OCI-LY3 (cell line): ENCODE results near the gene PTPN11.
A peak's percentile ranks its signal among the peaks of the same experiment; 100 is the strongest.
"Not testable (repeated sequence)": the region's sequence is repeated elsewhere in the genome, so short reads cannot be mapped to it uniquely, and the experiment has no call there.

Source experiments
- H2AFZ ChIP-seq: fragments of 200-600, 300-600 bp; shearing (Covaris generic); 2 replicates; pipeline ENCODE4 v1.6.0; 2014; ENCODE audit warnings: antibody characterized with exemption, low read depth, low read length
- H3K27ac ChIP-seq: fragments of 200-600, 300-600 bp; sonication (generic); 2 replicates; pipeline ENCODE4 v1.5.1; 2014; ENCODE audit warnings: mild to moderate bottlenecking, low read length, moderate library complexity, mixed read lengths
- H3K27me3 ChIP-seq: fragments of 200-600, 300-600 bp; sonication (generic); 2 replicates; pipeline ENCODE4 v1.6.1; 2014; ENCODE audit warnings: low read depth, low read length, mixed read lengths
- H3K36me3 ChIP-seq: fragments of 200-600, 300-600 bp; sonication (generic); replicated peaks from 2 replicates; pipeline ENCODE3; 2014; ENCODE audit warnings: low read depth, low read length, mixed read lengths
- H3K4me1 ChIP-seq: fragments of 300-600, 200-600 bp; sonication (generic); 2 replicates; pipeline ENCODE4 v1.6.1; 2014; ENCODE audit warnings: low read length, mixed read lengths
- H3K4me2 ChIP-seq: fragments of 200-600, 300-600 bp; sonication (generic); 2 replicates; pipeline ENCODE4 v1.6.1; 2014; ENCODE audit warnings: low read length, mixed read lengths
- H3K4me3 ChIP-seq: fragments of 300-600, 200-600 bp; sonication (generic); 2 replicates; pipeline ENCODE4 v1.5.1; 2014; ENCODE audit warnings: antibody characterized with exemption, mild to moderate bottlenecking, low read length, moderate library complexity
- H3K79me2 ChIP-seq: fragments of 300-600, 200-600 bp; shearing (Covaris generic); 2 replicates; pipeline ENCODE4 v1.6.1; 2014; ENCODE audit warnings: mild to moderate bottlenecking, low read length, mixed read lengths
- H3K9ac ChIP-seq: fragments of 300-600, 200-600 bp; shearing (Covaris generic); 2 replicates; pipeline ENCODE4 v1.6.0; 2014; ENCODE audit warnings: mild to moderate bottlenecking, low read length, moderate library complexity
- H3K9me3 ChIP-seq: fragments of 200-600, 300-600 bp; shearing (Covaris generic); 2 replicates; pipeline ENCODE4 v1.6.1; 2014; ENCODE audit warnings: low read length, mixed read lengths; ENCODE audit not compliant: insufficient read depth
- H4K20me1 ChIP-seq: fragments of 200-600, 300-600 bp; sonication (generic); 2 replicates; pipeline ENCODE4 v1.6.1; 2016; ENCODE audit warnings: low read length, mixed read lengths; ENCODE audit not compliant: insufficient read depth
- CTCF ChIP-seq: fragments of 200-600, 300-600 bp; sonication (generic); IDR thresholded peaks from 2 replicates; pipeline ENCODE4 v1.5.1; 2014; ENCODE audit warnings: antibody characterized with exemption, low read length, low read depth
- EZH2phosphoT487 ChIP-seq: fragments of 200-600 bp; shearing (Covaris generic); IDR thresholded peaks from 2 replicates; pipeline ENCODE4 v1.6.1; 2018; ENCODE audit warnings: antibody characterized with exemption, mixed run types, low read depth

The PTPN11 gene

DNA sequence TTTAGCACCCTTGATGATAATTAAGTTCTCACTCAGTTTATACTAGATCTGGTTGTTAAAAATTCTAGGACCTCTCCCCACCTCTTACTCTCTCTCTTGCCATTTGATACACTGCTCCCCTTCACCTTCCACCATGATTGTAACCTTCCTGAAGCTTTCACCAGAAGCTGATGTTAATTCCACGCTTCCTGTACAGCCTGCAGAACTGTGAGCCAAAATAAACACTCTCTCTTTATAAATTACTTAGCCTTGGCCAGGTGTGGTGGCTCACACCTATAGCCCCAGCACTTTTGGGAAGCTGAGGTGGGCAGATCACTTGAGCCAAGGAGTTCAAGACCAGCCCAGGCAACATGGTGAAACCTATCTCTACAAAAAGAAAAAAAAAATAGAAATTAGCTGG, 25.4 kb upstream of the PTPN11 start:
- Histone ChIP-seq H3K4me1 (no peaks in the 10 kb centered on the region), H3K36me3 (no peaks in the 10 kb centered on the region), H4K20me1 (no peaks in the 10 kb centered on the region), H3K9me3 (no peaks in the 10 kb centered on the region), H3K27ac (no peak overlapping the region), H3K27me3 (no peaks in the 10 kb centered on the region), H3K4me2 (no peak overlapping the region), H3K79me2 (no peaks in the 10 kb centered on the region), H2AFZ (no peak overlapping the region), H3K4me3 (no peak overlapping the region), H3K9ac (no peak overlapping the region)
- no peak for TF ChIP-seq CTCF
- no peak for TF ChIP-seq EZH2phosphoT487

GRCh38 chr12:112401054-112401453, 17.7 kb upstream of the PTPN11 start:
- Histone ChIP-seq H3K4me1 (no peaks in the 10 kb centered on the region), H3K79me2 (no peaks in the 10 kb centered on the region), H3K27ac (no peak overlapping the region), H4K20me1 (peaks cover 14% of the 10 kb centered on the region; the same call in 1 of the 2 replicates), H2AFZ (no peak overlapping the region), H3K4me3 (no peak overlapping the region), H3K9me3 (no peaks in the 10 kb centered on the region), H3K27me3 (no peaks in the 10 kb centered on the region), H3K9ac (no peak overlapping the region), H3K4me2 (no peak overlapping the region), H3K36me3 (peaks cover 22% of the 10 kb centered on the region)
- TF ChIP-seq CTCF: no peak

GRCh38 chr12:112401903-112402498, 16.7 kb upstream of the PTPN11 start:
- Histone ChIP-seq H4K20me1 (peaks cover 23% of the 10 kb centered on the region), H3K4me1 (peaks cover under 1% of the 10 kb centered on the region; the same call in 1 of the 2 replicates), H3K79me2 (peaks cover under 1% of the 10 kb centered on the region), H3K9ac (no peak overlapping the region), H3K4me3 (no peak overlapping the region), H2AFZ (no peak overlapping the region), H3K36me3 (peaks cover 31% of the 10 kb centered on the region), H3K9me3 (no peaks in the 10 kb centered on the region), H3K4me2 (no peak overlapping the region), H3K27ac (no peak overlapping the region), H3K27me3 (no peaks in the 10 kb centered on the region)
- TF ChIP-seq EZH2phosphoT487: no peak

DNA sequence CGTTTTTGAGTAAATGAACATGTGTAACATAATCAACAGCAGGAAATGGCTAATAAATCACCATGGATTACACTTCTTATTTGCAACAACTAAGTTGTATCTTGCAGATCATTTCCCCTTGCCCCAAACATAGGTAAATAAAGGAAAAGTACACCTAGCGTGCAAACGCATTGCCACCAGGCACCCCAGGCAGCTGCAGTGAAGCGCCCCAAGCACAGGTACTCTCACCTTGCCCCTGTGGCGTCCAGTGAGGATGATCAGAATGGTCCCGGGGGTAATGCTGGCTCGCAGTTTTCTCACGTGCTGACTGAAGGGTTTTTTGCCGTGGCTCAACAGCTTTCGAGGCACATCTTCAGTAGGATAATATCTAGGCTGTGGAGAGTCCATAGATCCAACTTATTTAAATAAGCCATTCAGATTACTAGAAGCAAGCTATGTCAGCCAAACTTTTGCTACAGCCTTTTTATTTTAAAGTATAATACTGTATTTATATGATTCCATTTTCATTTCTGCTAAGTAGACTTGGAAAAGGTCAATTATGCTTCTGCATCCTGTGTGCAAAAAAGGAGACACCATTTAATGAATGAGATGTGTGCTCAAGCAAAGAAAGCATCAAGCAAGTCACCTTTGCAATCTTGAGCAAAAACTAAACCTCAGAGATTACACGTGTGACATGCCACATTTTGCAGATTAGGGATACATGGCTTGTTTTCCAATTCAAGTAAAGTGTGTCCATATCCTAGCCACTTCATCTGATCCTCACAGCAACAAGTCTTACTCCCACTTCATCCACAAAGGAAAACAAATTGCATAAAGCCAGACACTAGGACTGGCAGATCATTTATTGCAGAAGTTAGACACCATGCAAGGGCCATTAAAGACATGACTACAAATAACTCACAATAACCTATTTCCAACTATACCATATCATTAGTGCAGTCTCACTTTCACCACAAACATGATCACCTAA, 11.9 kb upstream of the PTPN11 start:
- Histone ChIP-seq H4K20me1 (peaks cover 35% of the 10 kb centered on the region), H3K9ac (no peak overlapping the region), H3K79me2 (peaks cover 25% of the 10 kb centered on the region), H2AFZ (no peak overlapping the region), H3K36me3 (peaks cover 48% of the 10 kb centered on the region), H3K9me3 (no peaks in the 10 kb centered on the region), H3K4me1 (peaks cover 13% of the 10 kb centered on the region), H3K4me2 (peak overlapping the region; percentile 85; the same call in 1 of the 2 replicates), H3K27me3 (no peaks in the 10 kb centered on the region), H3K27ac (no peak overlapping the region), H3K4me3 (no peak overlapping the region)
- TF ChIP-seq EZH2phosphoT487: no peak
- no peak for TF ChIP-seq CTCF

DNA sequence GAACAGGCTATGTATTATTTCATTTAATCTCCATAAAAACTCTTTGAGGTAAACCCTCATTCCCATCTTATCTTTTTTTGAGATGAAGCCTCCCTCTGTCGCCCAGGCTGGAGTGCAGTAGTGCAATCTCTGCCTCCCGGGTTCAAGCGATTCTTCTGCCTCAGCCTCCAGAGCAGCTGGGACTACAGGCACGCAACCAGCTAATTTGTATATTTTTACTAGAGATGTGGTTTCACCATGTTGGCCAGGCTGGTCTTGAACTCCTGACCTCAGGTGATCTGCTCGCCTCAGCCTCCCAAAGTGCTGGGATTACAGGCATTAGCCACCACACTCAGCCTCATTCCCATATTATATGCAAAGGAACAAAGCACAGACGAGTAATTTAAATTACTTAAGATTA, 11.1 kb upstream of the PTPN11 start:
- H3K9ac ChIP-seq, H3K27ac ChIP-seq: not testable (repeated sequence)

More for the DNA sequence above, 11.1 kb upstream of the PTPN11 start:
- Histone ChIP-seq H3K4me2 (peak overlapping the region; percentile 85), H4K20me1 (peaks cover 35% of the 10 kb centered on the region), H3K79me2 (peaks cover 25% of the 10 kb centered on the region), H3K4me1 (peaks cover 13% of the 10 kb centered on the region), H3K36me3 (peaks cover 48% of the 10 kb centered on the region), H3K4me3 (peak overlapping the region; percentile 96)
- not testable (repeated sequence) for H3K27me3 ChIP-seq, H2AFZ ChIP-seq, H3K9me3 ChIP-seq
